ENCODE data around the gene MAP10. TPM values are rescaled to one million over a fixed set of nuclear protein-coding genes. Genes with fewer than 3 reads are reported as not detected.

MAP10 gene
- polyA plus RNA-seq, 1 donor from 2014 or later = 1.3 TPM

- Mint-ChIP-seq H3K36me3 (peaks cover 2% of the 10 kb centered on the region), H3K9me3 (no peaks in the 10 kb centered on the region), H3K27ac (no peak overlapping the region), H3K27me3 (no peaks in the 10 kb centered on the region), H3K4me1 (no peaks in the 10 kb centered on the region), H3K4me3 (no peak overlapping the region)
Observed at GRCh38 chr1:232820431-232820830, 15.2 kb downstream of the MAP10 start.

GRCh38 chr1:232822530-232822929, 17.3 kb downstream of the MAP10 start:
- no peaks in the 10 kb centered on the region for H3K4me1 Mint-ChIP-seq
- peaks cover 0 to 4% (median 3%) of the 10 kb centered on the region in 3 donors for H3K9me3 Mint-ChIP-seq
- H3K36me3 Mint-ChIP-seq = peaks cover 2% of the 10 kb centered on the region
- no peaks in the 10 kb centered on the region for H3K27me3 Mint-ChIP-seq
- no peak overlapping the region for H3K4me3 Mint-ChIP-seq
- H3K27ac Mint-ChIP-seq = no peak overlapping the region

- Mint-ChIP-seq H3K27me3 (no peaks in the 10 kb centered on the region), H3K4me1 (no peaks in the 10 kb centered on the region), H3K36me3 (peaks cover 2% of the 10 kb centered on the region), H3K9me3 (peaks cover 0 to 4% (median 3%) of the 10 kb centered on the region in 3 donors), H3K4me3 (no peak overlapping the region), H3K27ac (no peak overlapping the region)
Observed at GRCh38 chr1:232826318-232826717, 21.1 kb downstream of the MAP10 start.

GRCh38 chr1:232830661-232831060, 25.4 kb downstream of the MAP10 start:
- H3K9me3 Mint-ChIP-seq = peaks cover 0 to 4% (median 3%) of the 10 kb centered on the region in 3 donors
- no peaks in the 10 kb centered on the region for H3K4me1 Mint-ChIP-seq
- no peak overlapping the region for H3K4me3 Mint-ChIP-seq
- no peaks in the 10 kb centered on the region for H3K27me3 Mint-ChIP-seq
- H3K27ac Mint-ChIP-seq = no peak overlapping the region
- peaks cover 2% of the 10 kb centered on the region for H3K36me3 Mint-ChIP-seq

GRCh38 chr1:232831895-232832294, 26.7 kb downstream of the MAP10 start:
- H3K27me3 Mint-ChIP-seq = peaks cover under 1% of the 10 kb centered on the region
- no peak overlapping the region for H3K27ac Mint-ChIP-seq
- H3K9me3 Mint-ChIP-seq = peaks cover 0 to 3% (median 0%) of the 10 kb centered on the region in 3 donors
- no peaks in the 10 kb centered on the region for H3K4me1 Mint-ChIP-seq
- H3K36me3 Mint-ChIP-seq = peaks cover 2% of the 10 kb centered on the region
- no peak overlapping the region for H3K4me3 Mint-ChIP-seq

- Mint-ChIP-seq H3K4me3 (no peak overlapping the region), H3K36me3 (no peaks in the 10 kb centered on the region), H3K9me3 (peaks cover 0 to 3% (median 0%) of the 10 kb centered on the region in 3 donors), H3K27me3 (peaks cover 5% of the 10 kb centered on the region), H3K4me1 (no peaks in the 10 kb centered on the region), H3K27ac (no peak overlapping the region)
Observed at GRCh38 chr1:232834066-232834465, 28.9 kb downstream of the MAP10 start.

GRCh38 chr1:232835166-232835565, 29.9 kb downstream of the MAP10 start:
- Mint-ChIP-seq H3K4me3 (no peak overlapping the region), H3K9me3 (peaks cover 0 to 8% (median 0%) of the 10 kb centered on the region in 3 donors), H3K27me3 (peaks cover 5% of the 10 kb centered on the region), H3K27ac (no peak overlapping the region), H3K4me1 (no peaks in the 10 kb centered on the region), H3K36me3 (no peaks in the 10 kb centered on the region)

- no peak overlapping the region for H3K27ac Mint-ChIP-seq
- H3K27me3 Mint-ChIP-seq = peaks cover 6% of the 10 kb centered on the region
- no peaks in the 10 kb centered on the region for H3K4me1 Mint-ChIP-seq
- H3K4me3 Mint-ChIP-seq = no peak overlapping the region
- H3K9me3 Mint-ChIP-seq = peaks cover 3 to 16% (median 5%) of the 10 kb centered on the region in 3 donors
- H3K36me3 Mint-ChIP-seq = no peaks in the 10 kb centered on the region
Observed at GRCh38 chr1:232837087-232837486, 31.9 kb downstream of the MAP10 start.

- no peak overlapping the region for H3K27ac Mint-ChIP-seq
- no peak overlapping the region for H3K4me3 Mint-ChIP-seq
- peaks cover 4% of the 10 kb centered on the region for H3K36me3 Mint-ChIP-seq
- H3K4me1 Mint-ChIP-seq = no peaks in the 10 kb centered on the region
- peaks cover 8% of the 10 kb centered on the region for H3K27me3 Mint-ChIP-seq
- peaks cover 4 to 13% (median 5%) of the 10 kb centered on the region in 3 donors for H3K9me3 Mint-ChIP-seq
Observed at GRCh38 chr1:232841823-232842565, 36.8 kb downstream of the MAP10 start.

- H3K4me1 Mint-ChIP-seq = no peaks in the 10 kb centered on the region
- peaks cover 4 to 9% (median 5%) of the 10 kb centered on the region in 3 donors for H3K9me3 Mint-ChIP-seq
- no peak overlapping the region for H3K4me3 Mint-ChIP-seq
- no peak overlapping the region for H3K27ac Mint-ChIP-seq
- peaks cover 5% of the 10 kb centered on the region for H3K27me3 Mint-ChIP-seq
- H3K36me3 Mint-ChIP-seq = peaks cover 4% of the 10 kb centered on the region
Observed at GRCh38 chr1:232844791-232845190, 39.6 kb downstream of the MAP10 start.

GRCh38 chr1:232845406-232845955, 40.3 kb downstream of the MAP10 start:
- peaks cover 4% of the 10 kb centered on the region for H3K36me3 Mint-ChIP-seq
- no peak overlapping the region for H3K27ac Mint-ChIP-seq
- peaks cover 5% of the 10 kb centered on the region for H3K27me3 Mint-ChIP-seq
- no peak overlapping the region for H3K4me3 Mint-ChIP-seq
- H3K9me3 Mint-ChIP-seq = peaks cover 4 to 6% (median 5%) of the 10 kb centered on the region in 3 donors
- no peaks in the 10 kb centered on the region for H3K4me1 Mint-ChIP-seq

GRCh38 chr1:232851532-232851931, 46.3 kb downstream of the MAP10 start:
- Mint-ChIP-seq H3K27me3 (no peaks in the 10 kb centered on the region), H3K27ac (no peak overlapping the region), H3K9me3 (peaks cover 0 to 1% (median 0%) of the 10 kb centered on the region in 3 donors), H3K36me3 (no peaks in the 10 kb centered on the region), H3K4me3 (no peak overlapping the region), H3K4me1 (no peaks in the 10 kb centered on the region)

- Mint-ChIP-seq H3K27me3 (no peaks in the 10 kb centered on the region), H3K4me3 (no peak overlapping the region), H3K9me3 (peaks cover 0 to 3% (median 0%) of the 10 kb centered on the region in 3 donors), H3K36me3 (no peaks in the 10 kb centered on the region), H3K27ac (no peak overlapping the region), H3K4me1 (no peaks in the 10 kb centered on the region)
Observed at GRCh38 chr1:232853994-232854797, 49.0 kb downstream of the MAP10 start.

- no peak overlapping the region for H3K27ac Mint-ChIP-seq
- peaks cover 0 to 3% (median 0%) of the 10 kb centered on the region in 3 donors for H3K9me3 Mint-ChIP-seq
- no peaks in the 10 kb centered on the region for H3K27me3 Mint-ChIP-seq
- H3K4me1 Mint-ChIP-seq = no peaks in the 10 kb centered on the region
- H3K4me3 Mint-ChIP-seq = no peak overlapping the region
- H3K36me3 Mint-ChIP-seq = no peaks in the 10 kb centered on the region
Observed at GRCh38 chr1:232854798-232855159, 49.6 kb downstream of the MAP10 start.

- H3K27me3 Mint-ChIP-seq = no peaks in the 10 kb centered on the region
- peaks cover 0 to 3% (median 0%) of the 10 kb centered on the region in 3 donors for H3K9me3 Mint-ChIP-seq
- no peaks in the 10 kb centered on the region for H3K4me1 Mint-ChIP-seq
- H3K4me3 Mint-ChIP-seq = no peak overlapping the region
- H3K36me3 Mint-ChIP-seq = no peaks in the 10 kb centered on the region
- no peak overlapping the region for H3K27ac Mint-ChIP-seq
Observed at GRCh38 chr1:232856541-232856940, 51.3 kb downstream of the MAP10 start.

Measured in IgD-negative memory B cell (primary cell).